Tibial artery (tissue), 4 donors: ENCODE data around the gene TIGD6.

Experiments
- DNase-seq, 2 donors: peaks; one replicate each; pipeline ENCODE4 v3.0.0-alpha.2; 2019
- H3K27ac ChIP-seq, 2 donors: fragments of 200-600 bp; sonication (generic) in 1 of 2; 1 replicate in 1 of 2; 2 replicates in 1 of 2; pipeline ENCODE4 v1.5.1; 2018 to 2019; ENCODE audit warnings: mild to moderate bottlenecking in 1 of 2
- H3K27me3 ChIP-seq, 2 donors: fragments of 200-600 bp; sonication (generic) in 1 of 2; one replicate each; pipeline versions ENCODE4 v1.5.1 to v1.6.0; 2016 to 2019
- H3K36me3 ChIP-seq, 3 donors: fragments of 200-600 bp; sonication (generic) in 2 of 3; one replicate each; pipeline ENCODE4 v1.5.1; 2016 to 2019; ENCODE audit warnings: mild to moderate bottlenecking in 2 of 3
- H3K4me1 ChIP-seq, 4 donors: fragments of 200-600 bp; sonication (generic) in 2 of 4; 1 replicate in 3 of 4; 2 replicates in 1 of 4; pipeline ENCODE4 v1.5.1; 2016 to 2019
- H3K4me3 ChIP-seq, 2 donors: fragments of 200-600 bp; sonication (generic) in 1 of 2; 1 replicate in 1 of 2; 2 replicates in 1 of 2; pipeline ENCODE4 v1.5.1; 2018 to 2019; ENCODE audit warnings: mild to moderate bottlenecking in 2 of 2
- H3K9me3 ChIP-seq, 3 donors: fragments of 200-600 bp; sonication (generic) in 1 of 3; one replicate each; pipeline ENCODE4 v1.5.1; 2016 to 2019
- CTCF ChIP-seq, 2 experiments: fragments of 200-600 bp in 1 of 2; fragments of 450-650 bp in 1 of 2; IDR thresholded peaks; one replicate each; pipeline ENCODE4 v1.5.1; 2017 to 2019; ENCODE audit warnings: antibody characterized with exemption in 2 of 2, mild to moderate bottlenecking in 1 of 2, moderate library complexity in 1 of 2
- intact Hi-C: fragments of 100-400 bp; cut with DNase I; formaldehyde crosslinking; loops from one replicate; pipeline ENCODE4 v1.15.0; 2023; ENCODE audit warnings: low total_unique reads

Gene TIGD6

GRCh38 chr5:149990518-149991376 is 9.7 kb downstream of the TIGD6 start:
- Histone ChIP-seq H3K36me3 (peaks cover 0 to 11% (median 0%) of the 10 kb centered on the region in 3 donors), H3K4me3 (no peak overlapping the region), H3K27ac (no peak overlapping the region), H3K4me1 (peaks cover 0 to 24% (median 0%) of the 10 kb centered on the region in 4 donors), H3K9me3 (no peaks in the 10 kb centered on the region), H3K27me3 (no peaks in the 10 kb centered on the region)
- peak; percentile 92 to 94 for TF ChIP-seq CTCF (IDR thresholded peaks at IDR 0.05)
- intact Hi-C loops = loop anchor here (5.0 to 10.0 kb wide), 2 partner anchors 158 to 346 kb away; no protein-coding TSS in a partner anchor
- peak; percentile 80 to 82 for DNase-seq

GRCh38 chr5:149988126-149988525 is 12.3 kb downstream of the TIGD6 start:
- no peak for TF ChIP-seq CTCF (IDR thresholded peaks at IDR 0.05)
- Histone ChIP-seq H3K4me1 (no peaks in the 10 kb centered on the region), H3K27ac (no peak overlapping the region), H3K9me3 (no peaks in the 10 kb centered on the region), H3K27me3 (no peaks in the 10 kb centered on the region), H3K4me3 (no peak overlapping the region), H3K36me3 (peaks cover 0 to 10% (median 0%) of the 10 kb centered on the region in 3 donors)
- no peak for DNase-seq
- intact Hi-C loops = no loop called here

- H3K4me1 ChIP-seq = no peaks in the 10 kb centered on the region
- H3K9me3 ChIP-seq = no peaks in the 10 kb centered on the region
- H3K27me3 ChIP-seq = no peaks in the 10 kb centered on the region
- no peak overlapping the region for H3K27ac ChIP-seq
- TF ChIP-seq CTCF (IDR thresholded peaks at IDR 0.05) = no peak
- intact Hi-C loops = no loop called here
- no peak overlapping the region for H3K4me3 ChIP-seq
- DNase-seq = no peak
- peaks cover 24 to 53% (median 44%) of the 10 kb centered on the region in 3 donors for H3K36me3 ChIP-seq
These were observed 17.9 kb downstream of the TIGD6 start for GRCh38 chr5:149982505-149982904.

GRCh38 chr5:149981206-149981605 is 19.2 kb downstream of the TIGD6 start:
- no peaks in the 10 kb centered on the region for H3K27me3 ChIP-seq
- no peaks in the 10 kb centered on the region for H3K9me3 ChIP-seq
- DNase-seq = no peak
- H3K36me3 ChIP-seq = peaks cover 24 to 54% (median 45%) of the 10 kb centered on the region in 3 donors
- no peak overlapping the region for H3K27ac ChIP-seq
- TF ChIP-seq CTCF (IDR thresholded peaks at IDR 0.05) = no peak
- H3K4me1 ChIP-seq = no peaks in the 10 kb centered on the region
- intact Hi-C loops = no loop called here
- H3K4me3 ChIP-seq = no peak overlapping the region

DNA sequence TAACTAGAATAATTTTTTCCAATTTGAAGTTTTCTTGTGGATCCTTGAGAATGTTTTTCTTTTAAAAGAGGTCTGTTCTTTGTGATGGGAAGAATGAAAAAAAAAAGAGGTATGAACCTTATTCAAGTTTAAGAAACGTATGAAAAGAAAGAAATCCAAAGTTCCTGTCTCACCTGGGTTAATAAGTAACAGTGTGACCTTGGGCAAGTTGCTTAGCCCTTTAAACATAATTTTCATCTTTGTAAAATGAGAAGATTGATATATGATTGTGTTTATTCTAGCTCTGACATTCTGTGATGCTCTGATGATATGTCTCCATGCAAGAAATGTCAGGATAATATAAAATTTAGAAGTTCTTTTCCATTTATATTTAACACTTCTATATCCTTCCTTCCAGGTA is 20.6 kb downstream of the TIGD6 start:
- H3K4me1 ChIP-seq = no peaks in the 10 kb centered on the region
- peaks cover 24 to 54% (median 45%) of the 10 kb centered on the region in 3 donors for H3K36me3 ChIP-seq
- no peak for DNase-seq
- intact Hi-C loops = no loop called here
- no peak overlapping the region for H3K4me3 ChIP-seq
- no peaks in the 10 kb centered on the region for H3K27me3 ChIP-seq
- TF ChIP-seq CTCF (IDR thresholded peaks at IDR 0.05) = no peak
- H3K27ac ChIP-seq = no peak overlapping the region
- H3K9me3 ChIP-seq = no peaks in the 10 kb centered on the region
